Activated CD4-positive, alpha-beta T cell treated with anti-CD3 and anti-CD28 coated beads, Interleukin-10, Interleukin-2, amounts not matched to agents 100 ng/mL and 50 ng/mL, durations not matched to agents 16 hours and 8 hours (primary cell): Measurements from ENCODE around the gene MBNL1.
A peak's percentile ranks its signal among the peaks of the same experiment; 100 is the strongest.

Experiments used
- DNase-seq: peaks from one replicate; pipeline ENCODE4 v3.0.0-alpha.2; 2020

Gene MBNL1

GRCh38 chr3:152499791-152500385 is 231.2 kb downstream of the MBNL1 start:
- peak; percentile 6 for DNase-seq

DNA sequence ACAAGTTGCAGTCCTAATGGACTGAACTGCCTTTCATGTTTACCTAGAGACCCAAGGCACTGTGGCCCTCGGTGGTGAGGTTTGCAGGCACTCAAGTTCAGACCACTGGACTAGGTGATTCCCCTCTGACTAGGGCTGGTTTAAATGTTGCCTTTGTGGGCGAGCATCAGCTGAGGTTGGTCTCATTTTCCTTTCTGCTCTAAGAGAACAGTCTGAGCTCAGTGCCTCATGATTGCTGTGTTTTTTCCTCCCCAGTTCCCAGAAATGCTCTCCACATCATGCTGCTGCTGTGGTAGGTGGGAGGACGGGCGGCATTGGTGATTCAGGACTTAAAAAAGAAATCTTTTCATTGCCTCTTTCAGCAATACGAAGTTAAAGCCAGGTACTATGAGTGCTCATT is 237.2 kb downstream of the MBNL1 start:
- peak; percentile 68 for DNase-seq

- DNase-seq: no peak
Observed at GRCh38 chr3:152508705-152509104, 240.0 kb downstream of the MBNL1 start.

DNA sequence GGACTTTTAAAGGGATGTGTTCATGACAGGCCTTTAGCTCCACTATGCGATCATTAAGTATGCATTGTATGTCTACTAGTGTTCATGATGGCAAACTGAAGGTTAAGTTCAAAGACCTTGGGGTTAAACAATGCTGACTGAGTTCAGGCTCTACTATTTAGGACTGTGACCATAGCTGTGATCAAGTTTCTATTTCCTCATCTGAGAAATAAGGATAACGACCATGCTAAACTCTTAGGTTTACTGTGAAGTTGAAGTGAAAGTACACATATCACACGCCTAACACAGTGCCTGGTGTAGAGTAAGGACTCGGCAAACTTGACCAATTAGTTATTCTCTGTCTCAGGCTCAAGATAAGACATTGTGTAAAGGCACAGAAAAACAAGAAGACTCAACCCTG is 243.2 kb downstream of the MBNL1 start:
- no peak for DNase-seq

GRCh38 chr3:152513301-152513960 is 244.7 kb downstream of the MBNL1 start:
- DNase-seq: no peak
